GM12892 (cell line): ENCODE data around the gene AKR1C4.

ENCODE experiments used
- DNase-seq: peaks from one replicate; pipeline ENCODE4 v3.0.0; 2011; ENCODE audit not compliant: insufficient read length
- FAIRE-seq: peaks from 2 replicates; lab custom pipeline; 2011; peaks lifted over from hg19 to GRCh38; lab: Jason Lieb, UNC
- POLR2A ChIP-seq: IDR thresholded peaks from 2 replicates; pipeline ENCODE4 v1.6.1; 2011; ENCODE audit warnings: low read depth, low read length, control low read depth
- POLR2AphosphoS5 ChIP-seq: IDR thresholded peaks from 2 replicates; pipeline ENCODE4 v1.6.1; 2011; ENCODE audit warnings: low read depth, low read length, control low read depth
- TAF1 ChIP-seq: IDR thresholded peaks from 2 replicates; pipeline ENCODE4 v1.6.1; 2011; ENCODE audit warnings: low read depth, mild to moderate bottlenecking, control low read depth, low read length, borderline replicate concordance

Gene AKR1C4

GRCh38 chr10:5259132-5259951 is 62.7 kb downstream of the AKR1C4 start:
- FAIRE-seq = no peak
- no peak for DNase-seq
- TF ChIP-seq POLR2A (no peak), TAF1 (no peak), POLR2AphosphoS5 (no peak)

- FAIRE-seq = no peak
- DNase-seq = no peak
- TF ChIP-seq TAF1 (no peak), POLR2AphosphoS5 (no peak), POLR2A (no peak)
Measured at GRCh38 chr10:5259952-5260578, 63.4 kb downstream of the AKR1C4 start.

- FAIRE-seq (no peak), DNase-seq (no peak)
- TF ChIP-seq POLR2A (no peak), POLR2AphosphoS5 (no peak), TAF1 (no peak)
Measured at GRCh38 chr10:5260828-5261227, 64.2 kb downstream of the AKR1C4 start.

- no peak for TF ChIP-seq POLR2AphosphoS5
- TF ChIP-seq TAF1 = no peak
- no peak for TF ChIP-seq POLR2A
- FAIRE-seq (no peak), DNase-seq (no peak)
Measured at GRCh38 chr10:5265139-5265538, 68.5 kb downstream of the AKR1C4 start.

- DNase-seq (no peak), FAIRE-seq (no peak)
- TF ChIP-seq POLR2AphosphoS5 (no peak), TAF1 (no peak), POLR2A (no peak)
Measured at GRCh38 chr10:5266351-5266750, 69.7 kb downstream of the AKR1C4 start.

GRCh38 chr10:5266804-5267203 is 70.2 kb downstream of the AKR1C4 start:
- no peak for FAIRE-seq
- TF ChIP-seq TAF1 (no peak), POLR2AphosphoS5 (no peak), POLR2A (no peak)
- no peak for DNase-seq

- FAIRE-seq = no peak
- TF ChIP-seq POLR2AphosphoS5 (no peak), POLR2A (no peak), TAF1 (no peak)
- no peak for DNase-seq
Measured at GRCh38 chr10:5268234-5268633, 71.6 kb downstream of the AKR1C4 start.
